ENCODE measurements around the gene ELAVL1.

Gene ELAVL1

DNA sequence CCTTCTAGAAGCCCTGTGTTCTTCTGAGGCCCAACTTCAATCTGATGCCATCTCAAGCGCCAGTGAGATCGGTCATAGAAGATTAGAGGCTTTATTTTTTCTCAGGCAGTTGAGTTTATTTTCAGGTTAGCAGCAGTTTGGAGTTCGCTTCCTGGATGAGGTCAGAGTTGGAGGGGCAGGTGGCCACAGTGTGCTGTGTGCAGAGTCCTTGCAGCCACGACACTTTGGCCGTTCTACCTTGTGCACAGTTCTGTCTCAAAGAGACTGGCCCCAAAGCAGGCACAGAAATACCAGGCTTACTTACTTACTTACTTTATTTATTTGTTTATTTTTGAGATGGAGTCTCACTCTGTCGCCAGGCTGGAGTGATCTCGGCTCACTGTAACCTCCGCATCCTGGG, 15.9 kb upstream of the ELAVL1 start:
- DNase-seq (ENCODE audit: low read depth) = no peak

DNA sequence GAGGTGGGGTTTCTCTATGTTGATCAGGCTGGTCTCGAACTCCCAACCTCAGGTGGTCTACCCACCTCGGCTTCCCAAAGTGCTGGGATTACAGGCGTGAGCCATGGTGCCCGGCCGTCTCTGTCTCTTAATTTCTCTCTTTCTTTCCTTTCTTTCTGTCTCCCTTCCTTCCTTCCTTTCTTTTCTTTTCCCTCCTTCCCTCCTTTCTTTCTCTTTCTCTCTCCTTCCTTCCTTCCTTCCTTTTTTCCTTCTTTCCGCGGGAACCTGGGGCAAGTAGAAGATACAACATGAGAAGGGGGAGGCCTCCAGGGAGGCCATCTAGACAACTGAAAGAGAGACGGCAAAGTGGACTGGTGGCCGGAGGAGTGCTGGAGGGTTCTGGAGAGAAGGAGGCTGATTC, 15.2 kb upstream of the ELAVL1 start:
- no peak for DNase-seq (ENCODE audit: low read depth)

GRCh38 chr19:8017808-8018207, 12.4 kb upstream of the ELAVL1 start:
- no peak for DNase-seq (ENCODE audit: low read depth)

GRCh38 chr19:8004723-8005513, 523 bp downstream of the ELAVL1 start:
- peak; percentile 14 for DNase-seq (ENCODE audit: low read depth)

GRCh38 chr19:8004001-8004400, 1.4 kb downstream of the ELAVL1 start:
- no peak for DNase-seq (ENCODE audit: low read depth)

DNA sequence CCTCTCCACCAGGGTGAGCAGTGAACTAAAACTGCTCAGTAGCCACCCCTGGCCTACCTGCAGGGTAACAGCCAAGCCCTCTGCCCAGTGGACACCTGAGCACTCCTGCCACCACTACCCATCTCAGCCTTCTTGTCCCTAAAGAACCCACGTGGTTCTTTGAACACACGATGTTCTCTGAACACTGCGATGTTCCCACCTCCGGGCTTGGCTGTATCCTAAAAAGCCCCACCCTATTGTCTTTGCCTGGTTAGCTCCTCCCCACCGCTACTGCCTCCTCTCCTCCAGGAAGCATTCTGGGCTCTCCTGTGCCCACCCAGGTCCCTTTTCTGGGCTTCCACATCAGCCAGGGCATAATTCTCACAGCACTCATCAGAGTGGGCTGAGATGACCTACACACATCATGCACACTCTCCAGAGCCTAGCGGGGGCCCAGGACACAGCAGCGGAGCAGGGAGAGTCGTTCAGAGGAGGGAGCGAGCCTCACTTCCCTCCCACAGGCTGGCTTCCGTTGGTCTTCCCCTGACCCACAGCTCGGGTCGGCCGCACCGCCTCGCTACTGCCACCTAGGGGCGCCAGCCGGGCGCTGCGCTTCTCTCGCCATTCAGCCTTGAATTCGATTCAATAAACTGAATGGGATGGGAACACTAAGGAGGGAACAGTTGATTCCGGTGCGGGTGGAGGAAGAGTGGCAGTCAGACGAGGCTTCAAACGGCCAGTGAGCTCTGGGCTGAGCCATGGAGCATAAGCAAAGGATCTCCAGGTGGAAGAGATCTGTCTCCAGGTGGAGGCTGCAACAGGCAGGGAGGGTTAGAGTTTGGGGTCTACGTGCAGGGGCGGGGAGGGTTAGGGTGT, 3.2 kb downstream of the ELAVL1 start:
- peak; percentile 62 for DNase-seq (ENCODE audit: low read depth)

DNA sequence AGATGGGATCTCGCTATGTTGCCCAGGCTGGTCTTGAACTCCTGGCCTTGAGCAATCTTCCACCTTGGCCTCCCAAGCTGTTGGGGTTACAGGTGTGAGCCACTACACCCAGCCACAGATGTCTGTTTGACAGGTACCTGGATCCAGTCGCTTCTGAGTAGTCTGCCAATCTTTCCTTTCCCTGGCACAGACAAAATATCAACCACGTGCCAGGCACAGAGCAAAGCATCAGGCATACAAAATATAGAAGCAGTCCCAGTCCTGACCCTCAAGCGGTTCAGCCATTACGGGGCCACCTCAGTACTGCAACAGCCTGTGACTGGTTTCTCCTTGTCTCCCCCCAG, 3.8 kb downstream of the ELAVL1 start:
- no peak for DNase-seq (ENCODE audit: low read depth)

DNA sequence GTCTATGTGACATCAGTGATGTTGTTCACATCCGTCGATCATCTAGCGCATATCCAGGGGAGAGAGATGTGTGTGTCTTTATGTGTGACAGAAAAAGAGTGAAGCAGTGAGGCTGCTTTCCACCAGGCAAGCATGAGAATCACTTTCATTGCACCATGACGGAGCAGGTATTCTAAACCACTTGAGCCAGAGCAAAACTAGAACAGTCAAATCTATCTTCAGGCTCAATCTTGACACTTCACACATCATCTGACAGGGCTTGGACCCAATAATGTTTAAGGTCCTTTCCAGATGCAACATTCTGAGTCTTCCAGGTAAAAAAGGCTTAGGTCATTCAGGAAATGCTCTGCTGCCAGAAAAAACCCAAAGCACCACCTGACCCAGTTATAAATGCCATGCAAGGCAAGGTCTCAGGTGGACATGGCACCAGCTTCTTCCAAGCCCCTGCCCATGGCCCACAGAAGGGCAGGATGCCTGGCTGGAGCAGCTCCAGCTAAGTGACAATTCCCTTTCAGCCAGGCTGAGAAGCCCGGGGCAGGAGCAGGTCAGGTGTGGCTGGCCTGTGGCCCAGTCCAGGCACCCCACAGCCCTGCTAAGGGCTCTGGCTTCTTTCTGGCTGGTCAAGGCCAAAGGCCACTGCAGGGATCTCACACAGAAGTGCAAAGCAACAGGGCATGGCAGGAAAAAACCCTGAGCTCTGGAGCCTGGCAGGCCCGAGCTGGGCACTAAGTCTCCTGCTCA, 5.0 kb downstream of the ELAVL1 start:
- no peak for DNase-seq (ENCODE audit: low read depth)

GRCh38 chr19:7999376-7999775, 6.1 kb downstream of the ELAVL1 start:
- no peak for DNase-seq (ENCODE audit: low read depth)

DNA sequence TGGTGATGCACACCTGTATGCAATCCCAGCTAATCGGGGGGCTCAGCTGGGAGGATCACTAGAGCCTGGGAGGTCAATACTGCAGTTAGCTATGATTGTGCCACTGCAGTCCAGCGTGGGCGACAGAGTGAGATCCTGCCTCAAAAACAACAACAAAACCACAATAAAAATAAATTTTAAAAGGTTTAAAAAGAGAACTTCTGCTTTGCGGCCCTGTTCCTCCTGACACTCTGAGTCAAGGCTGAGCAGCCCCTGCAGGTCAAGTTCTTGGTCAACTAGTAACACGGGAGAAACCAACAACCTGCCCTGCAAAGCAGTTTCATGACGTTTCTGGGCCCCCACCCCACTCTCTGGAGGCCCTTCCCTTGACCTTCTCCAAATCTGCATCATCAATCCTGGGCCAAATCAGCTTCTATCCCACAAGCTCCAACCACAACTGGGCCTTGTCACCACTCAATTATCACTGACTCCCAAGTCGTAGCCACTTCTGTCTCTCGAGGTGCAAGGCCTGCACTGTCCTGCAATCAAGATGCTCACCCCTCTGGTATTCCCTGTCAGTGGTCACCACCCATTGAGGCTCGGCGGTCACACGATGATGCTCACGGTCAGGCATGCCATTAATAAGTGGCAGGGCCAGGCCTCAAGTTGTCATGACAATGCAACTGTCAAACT, 7.5 kb downstream of the ELAVL1 start:
- no peak for DNase-seq (ENCODE audit: low read depth)

GRCh38 chr19:7996883-7997282, 8.6 kb downstream of the ELAVL1 start:
- no peak for DNase-seq (ENCODE audit: low read depth)

DNA sequence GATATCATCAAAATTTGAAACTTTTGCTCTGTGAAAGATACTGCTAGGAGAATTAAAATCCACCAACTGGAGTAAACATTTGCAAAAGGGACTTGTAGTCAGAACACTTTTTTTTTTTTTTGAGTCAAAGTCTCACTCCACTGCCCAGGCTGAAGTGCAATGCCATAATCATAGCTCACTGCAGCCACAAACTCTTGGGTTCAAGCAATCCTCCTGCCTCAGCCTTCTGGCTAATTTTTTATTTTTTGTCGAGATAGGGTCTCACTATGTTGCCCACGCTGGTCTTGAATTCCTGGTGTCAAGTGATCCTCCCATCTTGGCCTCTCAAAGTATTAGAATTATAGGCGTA, 9.7 kb downstream of the ELAVL1 start:
- no peak for DNase-seq (ENCODE audit: low read depth)

- DNase-seq (ENCODE audit: low read depth) = no peak
Measured at GRCh38 chr19:7994928-7995809, 10.3 kb downstream of the ELAVL1 start.

GRCh38 chr19:7994114-7994513, 11.3 kb downstream of the ELAVL1 start:
- DNase-seq (ENCODE audit: low read depth) = no peak

DNA sequence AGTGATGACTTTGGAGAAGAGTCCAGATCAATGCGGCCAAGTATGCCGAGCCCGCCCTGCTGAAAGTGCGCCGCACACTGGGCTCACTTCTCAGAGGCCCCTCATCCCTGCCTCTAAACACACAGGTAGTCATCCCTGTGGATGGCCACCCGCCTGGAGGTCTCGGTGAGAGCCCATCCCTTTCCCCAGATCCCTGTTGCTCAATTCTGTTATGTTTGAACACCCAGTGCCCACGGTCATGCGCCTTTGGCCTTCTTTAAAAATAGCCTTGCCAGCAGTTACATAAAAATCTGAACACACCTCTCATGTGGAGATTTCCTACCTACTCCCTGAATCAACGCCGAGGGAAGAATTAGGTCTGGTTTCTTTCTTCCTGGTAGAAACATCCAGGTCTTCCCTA, 11.9 kb downstream of the ELAVL1 start:
- DNase-seq (ENCODE audit: low read depth) = no peak

DNA sequence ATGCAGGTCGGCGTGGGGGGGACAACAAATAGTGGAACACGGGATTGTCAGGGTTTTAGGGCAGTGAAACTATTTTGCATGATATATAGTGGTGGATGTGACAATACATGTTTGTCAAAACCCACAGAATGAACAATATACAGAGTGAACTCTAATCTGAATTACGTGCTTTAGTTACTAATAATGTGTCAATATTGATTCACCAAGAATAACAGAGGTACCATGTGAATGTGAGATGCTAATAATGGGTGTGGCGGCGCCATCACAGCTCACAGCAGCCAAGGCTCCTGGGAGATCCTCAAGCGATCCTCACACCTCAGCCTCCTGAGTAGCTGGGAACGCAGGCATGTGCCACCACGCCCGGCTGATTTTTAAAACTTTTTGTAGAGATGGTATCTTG, 12.9 kb downstream of the ELAVL1 start:
- no peak for DNase-seq (ENCODE audit: low read depth)

- DNase-seq (ENCODE audit: low read depth) = no peak
Measured at GRCh38 chr19:7989071-7989575, 16.3 kb downstream of the ELAVL1 start.

DNA sequence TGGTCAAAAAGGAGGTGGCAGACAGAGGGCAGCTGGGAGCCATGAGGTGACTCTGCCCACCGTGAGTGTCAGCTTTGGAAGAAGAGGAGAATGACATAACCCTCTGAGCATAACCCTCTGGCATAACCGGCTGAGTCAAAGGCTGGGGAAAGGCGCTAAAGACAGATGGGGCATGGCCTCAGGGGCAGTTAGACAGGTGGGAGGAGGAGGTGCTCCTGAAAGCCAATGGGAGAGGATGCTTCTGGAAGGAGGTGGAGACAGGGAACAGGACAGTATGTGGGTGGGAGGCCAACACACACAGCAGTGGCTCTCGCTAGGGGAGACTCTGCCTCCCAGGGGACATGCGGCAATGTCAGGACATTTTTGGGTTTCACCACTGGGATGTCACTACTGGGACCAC, 17.1 kb downstream of the ELAVL1 start:
- no peak for DNase-seq (ENCODE audit: low read depth)

GRCh38 chr19:7987114-7987768, 18.2 kb downstream of the ELAVL1 start:
- no peak for DNase-seq (ENCODE audit: low read depth)

DNA sequence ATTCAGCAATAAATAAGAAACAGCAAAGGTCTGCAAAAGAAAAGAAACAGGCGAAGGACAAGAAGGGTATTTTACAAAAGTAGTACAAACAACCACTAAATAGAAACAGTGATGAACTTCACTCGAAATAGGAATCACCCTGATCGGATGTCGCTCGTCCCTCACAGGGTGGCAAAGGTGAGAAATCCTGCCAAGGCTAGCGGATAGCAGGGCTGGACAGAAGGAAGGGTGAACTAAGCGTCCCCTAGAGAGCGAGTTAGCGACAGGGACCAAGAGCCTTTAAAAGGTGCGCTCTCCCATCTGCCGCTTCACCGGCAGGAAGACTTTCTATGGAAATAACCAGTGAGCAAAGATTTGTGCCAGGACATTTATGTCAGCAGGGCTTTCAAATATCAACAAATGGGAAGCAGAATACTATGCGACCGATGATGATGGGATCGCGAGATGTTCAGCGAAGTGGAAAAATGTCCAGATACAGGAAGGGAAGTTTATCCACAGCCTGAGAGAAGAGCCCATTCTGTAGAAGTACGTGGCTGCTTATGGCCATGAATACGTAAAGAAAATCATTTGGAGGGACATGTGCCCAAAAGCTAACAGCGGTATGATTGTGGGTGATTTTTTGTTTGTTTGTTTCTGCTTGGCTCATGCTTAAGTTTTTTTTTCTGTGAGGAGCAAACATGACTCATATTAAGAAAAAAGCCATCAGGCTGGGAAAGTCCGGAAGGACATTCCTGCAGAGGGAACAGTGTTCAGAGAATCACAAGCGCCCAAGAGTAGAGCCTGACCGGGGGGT, 18.9 kb downstream of the ELAVL1 start:
- no peak for DNase-seq (ENCODE audit: low read depth)
